Lung (tissue), 12 donors: ENCODE measurements around the gene URAD. TPM values are rescaled to one million over a fixed set of nuclear protein-coding genes. Genes with fewer than 3 reads are reported as not detected.

Experiments
- ATAC-seq: fragments of 200-7000 bp; cut with Tn5 transposase; one replicate; pipeline ENCODE4 v1.9.1; 2020; ENCODE audit warnings: moderate number of reproducible peaks; ENCODE audit not compliant: insufficient read depth, low FRiP score
- DNase-seq, 3 donors: peaks; one replicate each; pipeline ENCODE4 v3.0.0-alpha.2; 2013 to 2017
- H3K27ac ChIP-seq, 2 donors: one replicate each; pipeline ENCODE4 v1.5.1; 2013; ENCODE audit warnings: mild to moderate bottlenecking in 2 of 2, moderate library complexity in 2 of 2, control low read depth in 1 of 2, inconsistent platforms in 1 of 2, low read depth in 1 of 2, low read length in 1 of 2
- H3K27me3 ChIP-seq, 3 donors: one replicate each; pipeline ENCODE4 v1.5.1; 2013; ENCODE audit warnings: low read length in 2 of 3; ENCODE audit not compliant: control insufficient read depth in 3 of 3, insufficient read depth in 3 of 3
- H3K36me3 ChIP-seq, 4 donors: one replicate each; pipeline ENCODE4 v1.5.1; 2013; ENCODE audit warnings: low read length in 4 of 4, mild to moderate bottlenecking in 1 of 4, moderate library complexity in 1 of 4; ENCODE audit not compliant: control insufficient read depth in 4 of 4, insufficient read depth in 4 of 4
- H3K4me1 ChIP-seq, 5 donors: one replicate each; pipeline ENCODE4 v1.5.1; 2013; ENCODE audit warnings: low read length in 5 of 5, mild to moderate bottlenecking in 2 of 5, moderate library complexity in 1 of 5; ENCODE audit not compliant: control insufficient read depth in 5 of 5, insufficient read depth in 5 of 5
- H3K4me3 ChIP-seq: one replicate; pipeline ENCODE4 v1.5.1; 2013; ENCODE audit warnings: mild to moderate bottlenecking, control low read depth, moderate library complexity
- H3K9ac ChIP-seq, 2 donors: one replicate each; pipeline ENCODE4 v1.5.1; 2013; ENCODE audit warnings: low read length in 2 of 2, control low read depth in 1 of 2; ENCODE audit not compliant: insufficient read depth in 1 of 2
- H3K9me3 ChIP-seq, 4 donors: one replicate each; pipeline ENCODE4 v1.5.1; 2013; ENCODE audit warnings: low read length in 3 of 4, mild to moderate bottlenecking in 1 of 4, moderate library complexity in 1 of 4; ENCODE audit not compliant: control insufficient read depth in 4 of 4, insufficient read depth in 3 of 4
- WGBS, 2 donors: extraction: QIAGEN DNeasy Blood & Tissue Kit; methylation state at CpG; one replicate each; pipeline ENCODE4 v1.1.7; 2013; 5-methylcytosine and 5-hydroxymethylcytosine counted together
- polyA plus RNA-seq, 2 donors: library from polyadenylated mRNA; stranded (reverse); fragments of 200-250 nt; gene quantifications; one replicate each; pipeline ENCODE4 v1.2.1, GENCODE V29; 2013
- total RNA-seq, 2 donors: library from RNA; depleted of rRNA in 1 of 2; stranded (reverse); fragments of >200 nt in 1 of 2; gene quantifications; one replicate each; pipeline ENCODE4 v1.2.1, GENCODE V29; 2014 to 2021
- TF ChIP-seq, protein P1 (sequence below): IDR thresholded peaks from 2 replicates; pipeline ENCODE4 v1.5.1; 2012; ENCODE audit warnings: mild to moderate bottlenecking; ENCODE audit errors: control extremely low read depth, extremely low read depth
- donor health status: control.
- donor health status: control.
- donor health status: Bipolar disorder and iron deficiency.
- donor health status: healthy.
- donor health status: DM: yes; HTN: yes; CAD: no.

Gene URAD
- total and polyA plus RNA-seq, 4 donors = not detected

DNA sequence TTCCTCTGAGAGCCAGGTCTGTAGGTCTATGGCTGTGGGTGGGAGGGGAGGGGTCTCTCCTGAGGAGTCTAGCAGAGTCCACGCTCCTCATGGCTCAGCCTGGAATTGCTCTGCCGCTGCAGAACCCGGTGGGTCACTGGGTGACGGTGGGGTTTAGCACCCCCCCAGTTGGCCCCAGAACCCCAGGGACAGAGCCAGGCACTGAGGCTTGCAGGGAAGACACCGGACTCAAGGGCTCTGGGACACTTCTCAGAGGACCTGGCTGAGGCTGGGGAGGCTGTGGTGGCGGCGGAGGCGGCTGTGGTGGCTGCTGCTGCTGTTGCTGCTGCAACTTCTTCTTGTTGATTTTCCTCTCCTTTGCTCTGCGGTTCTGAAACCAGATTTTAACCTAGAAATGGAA is 25.5 kb downstream of the URAD start:
- Histone ChIP-seq H3K9ac (no peak overlapping the region), H3K27ac (no peak overlapping the region), H3K4me1 (peaks cover 0 to 11% (median 2%) of the 10 kb centered on the region in 5 donors), H3K4me3 (no peak overlapping the region), H3K9me3 (peaks cover 0 to 5% (median 0%) of the 10 kb centered on the region in 4 donors), H3K36me3 (no peaks in the 10 kb centered on the region), H3K27me3 (peaks cover 33 to 91% (median 84%) of the 10 kb centered on the region in 3 donors)
- no peak for ATAC-seq
- DNase-seq = no peak
- WGBS, 2 donors = 69 to 71% methylated on average over 9 of the region's 9 CpGs
- TF ChIP-seq, protein P1, sequence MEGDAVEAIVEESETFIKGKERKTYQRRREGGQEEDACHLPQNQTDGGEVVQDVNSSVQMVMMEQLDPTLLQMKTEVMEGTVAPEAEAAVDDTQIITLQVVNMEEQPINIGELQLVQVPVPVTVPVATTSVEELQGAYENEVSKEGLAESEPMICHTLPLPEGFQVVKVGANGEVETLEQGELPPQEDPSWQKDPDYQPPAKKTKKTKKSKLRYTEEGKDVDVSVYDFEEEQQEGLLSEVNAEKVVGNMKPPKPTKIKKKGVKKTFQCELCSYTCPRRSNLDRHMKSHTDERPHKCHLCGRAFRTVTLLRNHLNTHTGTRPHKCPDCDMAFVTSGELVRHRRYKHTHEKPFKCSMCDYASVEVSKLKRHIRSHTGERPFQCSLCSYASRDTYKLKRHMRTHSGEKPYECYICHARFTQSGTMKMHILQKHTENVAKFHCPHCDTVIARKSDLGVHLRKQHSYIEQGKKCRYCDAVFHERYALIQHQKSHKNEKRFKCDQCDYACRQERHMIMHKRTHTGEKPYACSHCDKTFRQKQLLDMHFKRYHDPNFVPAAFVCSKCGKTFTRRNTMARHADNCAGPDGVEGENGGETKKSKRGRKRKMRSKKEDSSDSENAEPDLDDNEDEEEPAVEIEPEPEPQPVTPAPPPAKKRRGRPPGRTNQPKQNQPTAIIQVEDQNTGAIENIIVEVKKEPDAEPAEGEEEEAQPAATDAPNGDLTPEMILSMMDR = no peak

DNA sequence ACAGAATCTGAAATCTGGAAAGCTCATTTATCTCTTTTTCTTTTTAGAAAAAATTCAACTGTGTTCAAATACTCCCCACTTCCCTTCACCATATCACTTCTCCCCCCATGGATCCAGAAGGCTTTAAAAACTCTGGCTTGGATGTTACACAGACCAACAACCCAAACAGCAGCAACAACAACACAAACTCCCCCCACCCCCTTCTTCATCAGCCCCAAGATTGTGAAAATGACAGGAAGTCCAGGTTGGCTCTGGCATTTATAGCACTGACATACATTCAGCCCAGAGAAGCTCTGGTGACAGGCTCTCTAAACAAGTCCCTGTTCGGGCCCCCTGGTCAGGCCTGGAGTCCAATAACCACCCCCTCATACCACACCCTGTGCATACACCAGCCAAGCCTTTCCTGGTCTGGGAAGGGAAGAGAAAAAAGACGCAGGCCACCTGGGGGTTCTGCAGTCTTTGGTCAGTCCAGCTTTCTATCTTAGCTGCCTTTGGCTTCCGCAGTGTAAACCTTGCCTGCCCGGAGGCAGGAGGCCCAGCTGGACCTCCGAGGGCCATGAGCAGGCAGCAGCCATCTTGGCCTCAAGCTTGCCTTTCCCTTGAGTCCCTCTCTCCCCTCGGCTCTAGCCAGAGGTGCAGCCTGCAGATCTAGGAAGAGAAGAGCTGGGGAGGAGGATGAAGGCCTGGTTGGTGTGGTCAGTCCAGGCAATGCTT is 26.2 kb downstream of the URAD start:
- Histone ChIP-seq H3K27me3 (peaks cover 28 to 91% (median 84%) of the 10 kb centered on the region in 3 donors), H3K27ac (no peak overlapping the region), H3K9ac (no peak overlapping the region), H3K4me1 (peaks cover 0 to 11% (median 2%) of the 10 kb centered on the region in 5 donors), H3K36me3 (no peaks in the 10 kb centered on the region), H3K9me3 (peaks cover 0 to 5% (median 0%) of the 10 kb centered on the region in 4 donors), H3K4me3 (no peak overlapping the region)
- TF ChIP-seq, protein P1 = no peak
- DNase-seq (no peak), ATAC-seq (no peak)
- 45 to 53% methylated on average over 6 of the region's 6 CpGs for WGBS, 2 donors

DNA sequence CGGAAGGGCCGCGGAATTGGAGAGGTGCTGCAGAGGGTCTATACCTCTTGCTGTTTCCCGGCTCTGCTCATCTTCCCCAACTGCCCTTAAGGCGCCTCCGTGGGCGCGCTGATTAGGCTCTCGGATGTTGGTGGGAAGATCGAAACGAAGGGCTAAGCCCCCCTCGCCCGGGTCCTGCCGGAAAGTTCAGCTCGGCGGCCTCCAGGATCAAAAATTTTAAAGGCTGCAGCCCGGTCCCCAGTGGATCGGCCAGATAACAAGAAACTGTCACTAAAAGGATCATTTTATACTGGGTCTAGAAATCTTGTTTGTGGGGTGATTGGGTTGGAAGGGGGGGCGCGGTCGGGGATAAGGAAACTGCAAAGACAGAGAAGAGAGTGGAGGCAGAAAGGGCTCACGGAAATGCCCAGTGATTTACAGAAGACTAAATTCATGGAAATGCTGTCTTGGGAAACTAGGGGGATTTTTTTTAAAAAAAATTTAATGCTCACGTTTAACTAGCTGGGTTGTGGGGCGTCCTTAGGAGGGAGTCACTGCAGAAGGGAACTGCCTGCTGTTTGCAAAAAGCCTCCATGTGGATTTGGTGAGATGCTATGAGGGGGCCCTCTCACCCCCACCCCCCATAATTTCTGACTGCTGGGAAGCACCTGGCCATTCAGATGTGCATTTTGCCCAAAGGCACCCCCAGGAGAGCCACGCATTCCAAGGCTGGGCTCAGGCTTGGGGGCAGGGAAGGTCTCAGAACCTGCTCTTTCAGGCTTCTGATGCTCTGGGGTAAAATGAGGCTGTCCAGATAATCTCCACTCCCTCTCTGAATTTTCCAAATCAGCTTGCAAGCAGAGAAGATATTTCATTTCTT is 27.0 kb downstream of the URAD start:
- Histone ChIP-seq H3K4me1 (peaks cover 0 to 11% (median 2%) of the 10 kb centered on the region in 5 donors), H3K4me3 (no peak overlapping the region), H3K36me3 (no peaks in the 10 kb centered on the region), H3K9ac (no peak overlapping the region), H3K27me3 (peaks cover 21 to 92% (median 87%) of the 10 kb centered on the region in 3 donors), H3K27ac (no peak overlapping the region), H3K9me3 (peaks cover 0 to 5% (median 0%) of the 10 kb centered on the region in 4 donors)
- 4 to 9% methylated on average over 25 of the region's 25 CpGs for WGBS, 2 donors
- DNase-seq (no peak), ATAC-seq (no peak)
- TF ChIP-seq, protein P1 = no peak
